ENCODE results near the gene TDRD3.
A peak's percentile ranks its signal among the peaks of the same experiment; 100 is the strongest.

The TDRD3 gene

DNA sequence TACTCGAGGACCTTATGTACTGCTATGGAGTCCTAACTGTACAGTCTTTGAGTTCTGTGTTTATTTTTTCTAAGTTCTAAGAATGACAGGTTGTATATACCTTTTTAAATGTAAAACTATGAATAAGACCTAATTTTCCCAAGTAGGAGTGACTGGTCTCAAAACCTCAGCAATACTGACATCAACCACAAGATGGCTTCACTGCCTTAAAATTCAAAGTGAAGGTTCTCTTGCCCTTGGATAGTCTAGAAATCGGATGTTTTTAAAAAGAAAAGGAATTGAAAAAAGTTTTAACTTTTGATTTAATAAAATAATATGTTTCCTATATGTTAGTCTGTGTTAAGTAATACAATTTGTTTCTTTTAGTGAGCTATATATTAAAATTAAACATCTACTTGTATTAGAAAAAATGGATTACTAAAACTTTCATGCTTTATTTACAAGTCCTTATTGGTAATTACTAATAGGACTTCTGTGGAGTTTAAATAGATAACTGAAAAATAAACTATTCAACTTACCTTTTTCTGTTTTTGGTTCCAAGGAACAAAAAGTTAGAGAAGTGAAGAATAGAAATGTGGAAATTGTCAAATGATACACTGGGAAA, 52.0 kb downstream of the TDRD3 start:
- TF ChIP-seq, protein P1, sequence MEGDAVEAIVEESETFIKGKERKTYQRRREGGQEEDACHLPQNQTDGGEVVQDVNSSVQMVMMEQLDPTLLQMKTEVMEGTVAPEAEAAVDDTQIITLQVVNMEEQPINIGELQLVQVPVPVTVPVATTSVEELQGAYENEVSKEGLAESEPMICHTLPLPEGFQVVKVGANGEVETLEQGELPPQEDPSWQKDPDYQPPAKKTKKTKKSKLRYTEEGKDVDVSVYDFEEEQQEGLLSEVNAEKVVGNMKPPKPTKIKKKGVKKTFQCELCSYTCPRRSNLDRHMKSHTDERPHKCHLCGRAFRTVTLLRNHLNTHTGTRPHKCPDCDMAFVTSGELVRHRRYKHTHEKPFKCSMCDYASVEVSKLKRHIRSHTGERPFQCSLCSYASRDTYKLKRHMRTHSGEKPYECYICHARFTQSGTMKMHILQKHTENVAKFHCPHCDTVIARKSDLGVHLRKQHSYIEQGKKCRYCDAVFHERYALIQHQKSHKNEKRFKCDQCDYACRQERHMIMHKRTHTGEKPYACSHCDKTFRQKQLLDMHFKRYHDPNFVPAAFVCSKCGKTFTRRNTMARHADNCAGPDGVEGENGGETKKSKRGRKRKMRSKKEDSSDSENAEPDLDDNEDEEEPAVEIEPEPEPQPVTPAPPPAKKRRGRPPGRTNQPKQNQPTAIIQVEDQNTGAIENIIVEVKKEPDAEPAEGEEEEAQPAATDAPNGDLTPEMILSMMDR (IDR thresholded peaks at IDR 0.05; ENCODE audit: low read length, missing control alignments), result peak; percentile 88
- H3K4me3 ChIP-seq (replicated peaks; ENCODE audit: low read depth, low read length), result no peak overlapping the region
- peak; percentile 81 for DNase-seq (ENCODE audit: low read depth)

DNA sequence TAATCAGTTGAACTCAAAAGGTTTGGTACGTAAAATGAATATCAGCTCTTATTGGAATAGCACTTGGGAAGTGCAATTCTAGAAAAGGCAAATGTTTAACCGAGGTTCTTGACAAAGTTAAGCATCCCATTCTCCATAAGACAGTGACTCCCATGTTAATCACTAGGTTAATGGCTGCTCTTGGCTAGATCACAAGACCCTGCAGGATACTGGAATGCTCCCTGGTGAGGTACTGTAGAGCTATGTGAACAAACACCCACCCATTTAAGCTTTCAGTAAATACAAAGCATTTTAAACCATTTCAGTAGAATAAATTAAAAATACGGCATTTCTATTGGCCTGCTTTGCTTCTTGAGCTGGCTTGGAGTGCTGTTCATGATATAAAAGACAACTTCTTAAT, 56.5 kb downstream of the TDRD3 start:
- DNase-seq (ENCODE audit: low read depth), result no peak
- no peak overlapping the region for H3K4me3 ChIP-seq (replicated peaks; ENCODE audit: low read depth, low read length)
- TF ChIP-seq, protein P1 (IDR thresholded peaks at IDR 0.05; ENCODE audit: low read length, missing control alignments), result no peak

DNA sequence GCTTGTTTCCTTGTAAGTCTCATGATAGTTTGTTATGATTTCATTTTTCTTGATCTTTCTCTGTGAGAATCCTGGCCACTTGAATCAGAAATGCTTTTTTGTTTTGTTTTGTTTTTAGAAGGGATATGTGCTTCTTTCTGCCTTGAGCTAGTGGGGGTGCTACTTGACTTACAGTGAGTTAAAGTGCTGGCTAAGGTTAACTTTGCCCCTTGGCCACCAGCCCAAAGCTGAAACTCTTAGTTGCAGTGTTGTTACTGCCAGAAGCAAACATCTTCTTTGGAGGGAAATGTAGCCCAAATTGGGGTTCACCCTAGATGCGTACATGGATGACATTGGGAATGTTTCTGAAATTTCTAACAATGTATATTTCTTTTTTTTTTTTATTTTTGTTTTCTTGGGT, 57.4 kb downstream of the TDRD3 start:
- H3K4me3 ChIP-seq (replicated peaks; ENCODE audit: low read depth, low read length), result no peak overlapping the region
- no peak for DNase-seq (ENCODE audit: low read depth)
- TF ChIP-seq, protein P1 (IDR thresholded peaks at IDR 0.05; ENCODE audit: low read length, missing control alignments), result no peak

DNA sequence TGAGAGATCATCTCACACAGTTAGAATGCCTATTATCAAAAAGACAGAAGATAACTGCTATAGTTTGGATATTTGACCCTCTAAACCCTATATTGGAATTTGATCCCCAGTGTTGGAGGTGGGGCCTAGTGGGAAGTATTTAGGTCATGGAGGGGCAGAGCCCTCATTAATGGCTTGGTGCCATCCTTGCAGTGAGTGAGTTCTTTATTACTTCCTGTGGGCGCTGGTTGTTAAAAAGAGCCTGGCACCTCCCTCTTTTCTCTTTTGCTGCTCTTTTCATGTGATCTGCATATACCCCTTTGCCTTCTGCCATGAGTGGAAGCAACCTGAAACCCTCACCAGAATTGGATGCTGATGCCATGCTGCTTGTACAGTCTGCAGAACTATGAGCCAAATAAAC, 66.8 kb downstream of the TDRD3 start:
- no peak overlapping the region for H3K4me3 ChIP-seq (replicated peaks; ENCODE audit: low read depth, low read length)
- TF ChIP-seq, protein P1 (IDR thresholded peaks at IDR 0.05; ENCODE audit: low read length, missing control alignments), result no peak
- DNase-seq (ENCODE audit: low read depth), result no peak

DNA sequence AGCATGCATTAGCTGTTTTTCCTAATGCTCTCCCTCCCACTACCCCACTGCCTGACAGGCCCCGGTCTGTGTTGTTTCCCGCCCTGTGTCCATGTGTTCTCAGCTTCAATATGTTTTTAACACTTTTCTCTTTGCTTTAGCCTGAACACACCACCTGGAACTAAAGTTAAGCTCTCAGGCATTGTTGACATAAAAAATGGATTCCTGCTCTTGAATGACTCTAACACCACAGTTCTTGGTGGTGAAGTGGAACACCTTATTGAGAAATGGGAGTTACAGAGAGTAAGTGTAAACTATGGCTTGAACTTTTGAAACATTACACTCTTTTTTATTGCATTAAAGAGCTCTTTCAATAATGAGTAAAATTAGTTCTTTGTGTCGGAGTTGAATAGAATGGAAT, 70.1 kb downstream of the TDRD3 start:
- H3K4me3 ChIP-seq (replicated peaks; ENCODE audit: low read depth, low read length), result no peak overlapping the region
- no peak for DNase-seq (ENCODE audit: low read depth)
- TF ChIP-seq, protein P1 (IDR thresholded peaks at IDR 0.05; ENCODE audit: low read length, missing control alignments), result no peak

DNA sequence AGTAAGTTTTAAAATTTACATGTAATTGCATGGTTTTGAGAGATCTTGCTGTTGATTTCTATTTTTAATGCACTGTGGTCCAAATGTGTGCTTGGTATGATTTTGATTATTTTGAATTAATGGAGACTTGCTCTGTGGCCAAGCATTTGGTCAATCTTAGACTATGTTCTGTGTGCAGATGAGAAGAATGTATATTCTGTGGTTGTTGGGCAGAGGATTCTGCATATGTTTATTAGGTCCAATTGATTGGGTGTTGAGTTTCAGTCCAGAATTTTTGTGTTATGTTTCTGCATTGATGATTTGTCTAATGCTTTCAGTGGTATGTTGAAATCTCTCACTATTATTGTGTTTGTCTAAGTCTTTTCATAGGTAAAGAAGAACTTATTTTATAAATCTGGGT, 82.3 kb downstream of the TDRD3 start:
- H3K4me3 ChIP-seq (replicated peaks; ENCODE audit: low read depth, low read length), result no peak overlapping the region
- no peak for DNase-seq (ENCODE audit: low read depth)
- TF ChIP-seq, protein P1 (IDR thresholded peaks at IDR 0.05; ENCODE audit: low read length, missing control alignments), result no peak

DNA sequence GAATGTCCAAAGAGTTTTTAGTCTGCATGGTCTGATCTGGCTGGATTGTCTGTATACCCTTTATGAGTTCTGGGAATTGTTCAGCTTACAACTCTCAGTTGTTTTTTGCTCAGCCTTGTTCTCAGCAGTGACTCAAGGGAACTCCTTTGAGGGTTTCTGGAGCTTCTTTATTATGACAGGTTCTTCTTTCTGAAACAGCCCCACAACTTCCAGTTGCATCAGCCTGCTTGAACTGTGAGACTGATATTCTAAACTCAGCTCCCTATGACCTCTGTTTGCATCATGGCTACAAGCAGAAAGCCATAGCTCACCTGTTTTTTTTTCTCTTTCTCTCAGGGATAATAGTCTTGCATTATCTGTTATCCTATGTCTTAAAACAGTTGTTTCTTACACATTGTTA, 85.0 kb downstream of the TDRD3 start:
- TF ChIP-seq, protein P1 (IDR thresholded peaks at IDR 0.05; ENCODE audit: low read length, missing control alignments), result no peak
- no peak for DNase-seq (ENCODE audit: low read depth)
- H3K4me3 ChIP-seq (replicated peaks; ENCODE audit: low read depth, low read length), result no peak overlapping the region

All from fibroblast of pulmonary artery (primary cell).